D721Med (cell line): ENCODE data around the gene TPP2.
A peak's percentile ranks its signal among the peaks of the same experiment; 100 is the strongest.

Source experiments
- DNase-seq: peaks from one replicate; pipeline ENCODE4 v3.0.0; 2011; ENCODE audit warnings: low spot score; ENCODE audit not compliant: insufficient read length
- FAIRE-seq: peaks from 2 replicates; lab custom pipeline; 2011; peaks lifted over from hg19 to GRCh38; lab: Jason Lieb, UNC
- CTCF ChIP-seq: IDR thresholded peaks from 2 replicates; pipeline ENCODE4 v1.5.1; 2012; ENCODE audit warnings: mild to moderate bottlenecking, control low read depth; ENCODE audit not compliant: insufficient read depth; ENCODE audit errors: missing control alignments

TPP2 gene

GRCh38 chr13:102608974-102609373 is 12.2 kb downstream of the TPP2 start:
- no peak for DNase-seq
- TF ChIP-seq CTCF = no peak
- no peak for FAIRE-seq

GRCh38 chr13:102609696-102610095 is 12.9 kb downstream of the TPP2 start:
- FAIRE-seq = no peak
- TF ChIP-seq CTCF = no peak

DNA sequence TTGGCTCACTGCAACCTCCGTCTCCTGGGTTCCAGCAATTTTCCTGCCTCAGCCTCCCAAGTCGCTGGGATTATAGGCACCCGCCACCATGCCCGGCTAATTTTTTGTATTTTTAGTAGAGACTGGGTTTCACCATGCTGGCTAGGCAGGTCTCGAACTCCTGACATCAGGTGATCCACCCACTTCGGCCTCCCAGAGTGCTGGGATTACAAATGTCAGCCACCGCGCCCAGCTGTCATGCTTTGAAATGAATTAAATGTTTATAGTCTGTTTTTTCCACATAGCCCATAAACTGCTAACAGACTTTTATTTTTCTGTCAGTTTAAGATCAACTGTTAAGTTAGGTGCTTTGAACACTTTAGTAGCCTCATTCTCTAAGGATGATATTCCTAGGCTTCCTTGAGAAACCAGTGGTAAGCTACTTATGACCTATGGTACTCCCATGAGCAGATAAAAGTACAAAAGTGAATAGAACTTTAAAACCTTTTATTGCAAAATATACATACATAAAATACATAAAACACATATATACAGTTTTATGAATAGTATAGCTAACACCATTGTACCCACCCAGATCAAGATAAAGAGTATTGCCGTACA is 13.6 kb downstream of the TPP2 start:
- DNase-seq = no peak
- FAIRE-seq = no peak
- TF ChIP-seq CTCF = no peak

More at GRCh38 chr13:102609696-102610095, 12.9 kb downstream of the TPP2 start:
- no peak for DNase-seq

DNA sequence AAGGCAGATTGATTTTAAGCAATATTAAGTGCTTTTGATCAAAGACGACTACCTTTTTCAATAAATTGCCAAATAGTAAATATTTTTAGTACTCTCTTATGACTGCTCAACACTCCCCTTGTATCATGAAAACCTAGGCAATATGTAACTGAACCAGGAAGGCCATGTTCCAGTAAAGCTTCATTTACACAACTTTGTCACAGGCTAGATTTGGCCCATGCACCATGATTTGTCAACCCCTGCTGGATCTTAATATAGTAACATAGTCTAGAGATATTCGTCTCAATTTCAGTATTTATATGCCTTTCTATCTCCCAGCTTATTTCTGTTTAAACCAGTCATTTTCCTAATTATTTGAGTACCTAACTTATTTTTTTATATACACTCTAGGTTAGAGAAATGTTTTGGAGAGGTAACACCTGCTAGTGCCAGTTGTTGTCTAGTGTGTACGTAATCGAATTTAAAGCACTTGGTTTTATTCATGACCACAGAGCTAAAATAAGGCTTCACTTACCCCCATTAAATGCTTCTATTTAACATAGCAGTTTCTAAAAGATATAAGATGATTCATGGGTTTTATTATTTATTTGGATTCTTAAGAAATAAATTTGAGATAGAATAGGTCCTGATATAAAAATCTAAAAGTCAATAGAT is 21.0 kb downstream of the TPP2 start:
- no peak for TF ChIP-seq CTCF
- DNase-seq (no peak), FAIRE-seq (no peak)

GRCh38 chr13:102620516-102620915 is 23.7 kb downstream of the TPP2 start:
- DNase-seq (no peak), FAIRE-seq (peak; percentile 46)
- TF ChIP-seq CTCF = no peak

- DNase-seq = no peak
- TF ChIP-seq CTCF = no peak
- FAIRE-seq = no peak
Measured at GRCh38 chr13:102626928-102627327, 30.1 kb downstream of the TPP2 start.

DNA sequence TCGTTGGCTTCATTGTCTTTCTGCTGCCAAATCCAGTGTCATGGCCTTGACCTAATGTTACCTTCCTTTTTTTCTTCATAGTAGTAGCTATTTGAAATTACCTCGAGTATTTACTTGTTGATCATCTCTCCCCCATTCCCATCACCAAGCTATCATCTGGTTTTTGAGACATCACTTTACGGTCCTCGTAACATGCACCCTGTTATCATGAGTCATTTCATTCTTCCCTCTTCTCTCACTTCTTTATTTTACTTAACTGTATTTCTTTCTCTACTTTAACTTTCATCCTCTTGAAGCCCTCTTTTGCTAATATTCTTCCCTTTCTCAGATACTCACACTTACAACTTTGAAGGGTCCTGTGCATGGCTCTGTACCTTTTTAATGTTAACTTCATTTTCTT is 31.8 kb downstream of the TPP2 start:
- TF ChIP-seq CTCF = no peak
- DNase-seq (no peak), FAIRE-seq (no peak)
